Inflammatory macrophage treated with lipopolysaccharide for 4 hours (primary cell): Measurements from ENCODE around the gene IL20RA.
"Not testable (repeated sequence)": the region's sequence is repeated elsewhere in the genome, so short reads cannot be mapped to it uniquely, and the experiment has no call there.

ENCODE experiments used
- DNase-seq: peaks from one replicate; pipeline ENCODE4 v3.0.0-alpha.2; 2020

IL20RA gene

DNA sequence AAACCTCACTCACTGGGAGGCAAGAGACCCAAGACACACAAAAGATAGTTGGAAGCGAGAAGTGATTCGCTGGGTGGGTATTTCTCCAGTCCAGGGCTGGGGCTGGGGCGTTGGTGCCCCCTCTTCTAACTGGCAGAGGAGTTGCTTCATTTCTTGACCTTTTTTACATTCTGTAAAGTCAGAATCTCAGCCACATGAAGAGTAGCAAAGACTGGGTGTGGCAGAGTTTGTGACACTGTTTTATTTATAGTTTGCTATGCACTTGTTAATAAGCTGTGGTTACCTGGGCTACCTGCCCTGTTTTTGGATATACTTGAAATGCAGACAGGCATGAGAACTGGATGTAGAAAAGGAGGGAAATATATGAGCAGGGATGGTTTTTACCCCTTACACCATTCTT, 42.3 kb downstream of the IL20RA start:
- no peak for DNase-seq

DNA sequence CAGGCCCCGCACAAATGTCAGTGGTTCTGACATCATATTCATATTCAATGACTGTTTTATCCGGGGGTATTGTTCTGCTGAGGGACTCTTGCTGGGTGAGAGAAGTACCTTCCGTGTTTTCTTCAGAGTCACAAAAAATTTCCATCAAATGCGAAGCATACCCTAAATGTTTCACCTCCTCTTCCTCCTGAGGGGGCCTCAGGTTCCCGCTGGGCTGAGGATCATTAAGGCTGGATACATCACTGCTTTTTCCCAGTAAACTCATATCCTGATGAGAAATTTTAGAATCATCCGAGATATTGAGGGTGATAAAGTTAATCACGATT, 42.8 kb downstream of the IL20RA start:
- DNase-seq, result no peak

DNA sequence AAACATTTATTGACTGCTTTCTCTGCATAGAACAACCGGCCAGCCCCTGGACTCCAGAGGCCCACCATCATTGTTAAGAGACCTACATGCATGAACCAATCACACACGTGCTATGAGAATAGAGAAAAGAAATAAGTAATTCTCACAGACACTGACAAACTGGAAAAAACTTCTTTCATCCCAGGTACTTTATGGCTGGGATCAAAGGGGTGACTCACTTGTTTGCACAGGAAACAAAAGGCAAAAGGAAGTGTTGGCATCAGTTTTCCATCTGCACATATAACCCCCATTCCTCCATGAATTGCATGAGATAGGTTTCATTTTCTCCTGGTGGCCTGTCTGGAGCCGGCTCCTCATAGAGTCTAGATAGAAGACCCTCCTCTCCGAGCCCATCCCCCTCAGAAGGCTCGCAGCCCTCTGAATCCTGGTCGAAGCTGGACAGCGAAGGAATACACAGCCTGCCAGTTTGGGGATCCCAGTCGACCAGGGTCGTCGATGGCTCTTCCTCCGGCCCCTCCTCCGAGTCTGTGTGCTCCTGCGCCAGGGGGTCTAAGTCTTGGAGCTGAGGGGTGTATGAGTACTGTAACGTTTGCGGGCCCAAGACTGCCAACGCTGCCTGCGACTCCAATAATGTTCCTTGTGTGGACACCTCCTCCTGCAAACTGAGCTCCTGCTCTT, 43.3 kb downstream of the IL20RA start:
- no peak for DNase-seq

DNA sequence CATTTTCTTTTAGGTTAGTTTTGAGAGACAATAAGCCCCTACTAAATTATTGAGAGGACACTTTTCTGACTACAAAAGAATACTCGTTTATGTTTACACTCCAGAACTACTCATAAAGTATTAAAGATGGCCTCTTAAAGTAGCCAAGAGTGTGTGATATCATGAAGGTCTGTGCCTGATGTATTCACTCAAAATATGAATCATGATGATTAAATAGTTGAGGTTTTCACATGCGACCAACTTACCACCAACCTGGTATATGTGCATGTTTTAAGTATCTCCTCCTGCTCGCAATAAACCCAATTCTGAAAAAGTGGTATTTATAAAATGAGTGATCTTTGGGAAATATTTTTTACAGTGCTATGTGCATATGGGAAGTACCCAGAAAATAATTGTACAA, 43.9 kb downstream of the IL20RA start:
- no peak for DNase-seq

DNA sequence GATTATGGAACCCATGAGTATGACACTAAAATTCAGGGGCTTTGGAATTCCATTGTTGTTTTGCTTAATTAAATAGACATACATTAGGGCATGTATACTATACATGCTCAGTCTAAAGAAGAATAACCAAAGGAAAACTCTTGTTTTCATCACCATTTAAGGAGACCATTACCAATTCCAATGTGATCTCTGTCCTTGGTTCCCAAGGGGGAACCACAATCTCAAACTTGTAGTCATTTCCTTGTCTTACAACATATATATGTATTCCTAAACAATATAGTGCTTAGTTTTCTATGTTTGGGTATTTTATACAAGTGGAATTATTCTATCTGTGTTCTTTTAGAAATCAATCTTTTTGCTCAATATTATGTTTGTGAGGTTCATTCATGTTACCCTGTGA, 49.2 kb downstream of the IL20RA start:
- DNase-seq, result no peak

DNA sequence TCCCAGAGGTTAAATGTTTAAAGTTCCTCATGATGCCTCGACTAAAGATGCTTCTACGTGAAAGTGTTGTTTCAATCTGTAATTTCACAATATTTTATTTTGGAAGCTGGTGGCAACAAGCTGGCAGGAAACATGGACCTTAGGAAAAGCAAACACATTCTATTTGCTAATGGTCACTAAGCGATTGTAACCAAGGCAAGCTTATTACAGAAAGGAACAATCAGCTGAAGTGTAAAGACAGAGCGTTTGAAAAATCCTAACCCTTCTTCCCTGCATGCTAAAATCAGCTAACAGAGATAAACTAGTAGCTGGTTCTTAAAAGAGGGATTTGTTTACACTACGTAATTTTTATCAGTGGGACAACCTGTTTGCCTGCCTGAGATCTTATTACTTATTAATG, 50.0 kb downstream of the IL20RA start:
- no peak for DNase-seq

DNA sequence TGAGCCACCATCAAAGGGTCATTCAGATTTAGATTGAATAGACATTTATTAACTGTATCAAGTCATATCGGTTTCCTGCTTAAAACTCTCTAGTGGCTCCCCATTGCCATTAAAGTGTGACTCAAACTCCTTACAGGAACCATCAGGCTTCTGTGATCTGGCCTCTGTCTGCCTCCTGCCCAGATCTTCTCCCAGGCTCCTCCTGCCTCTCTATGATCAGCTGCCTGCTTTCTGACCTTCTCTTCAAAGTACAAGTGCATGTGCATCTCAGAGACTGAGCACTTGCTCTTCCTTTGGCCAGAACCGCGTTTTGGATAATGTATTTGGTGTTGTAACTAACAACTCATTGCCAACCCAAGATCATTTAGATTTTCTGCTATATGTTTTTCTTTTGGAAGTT, 52.7 kb downstream of the IL20RA start:
- DNase-seq, result no peak

DNA sequence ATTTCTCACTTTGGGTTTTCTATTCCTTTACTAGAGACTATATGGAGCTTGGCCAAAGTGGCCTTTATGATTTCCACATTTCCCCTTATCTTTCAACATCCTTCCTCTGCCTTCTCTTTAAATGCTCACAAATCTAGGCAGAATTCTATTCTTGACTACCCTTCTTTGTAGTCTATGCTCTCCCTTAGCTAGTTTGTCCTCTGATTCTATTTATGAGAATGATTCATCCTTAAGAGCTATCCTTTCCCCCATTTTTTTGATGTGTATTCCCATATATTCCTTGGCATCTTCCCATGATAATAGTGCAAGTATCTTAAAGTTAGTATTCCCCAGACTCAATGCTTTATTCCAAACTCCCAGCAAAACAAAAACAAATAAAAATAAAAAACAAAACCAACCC, 53.1 kb downstream of the IL20RA start:
- DNase-seq, result no peak

DNA sequence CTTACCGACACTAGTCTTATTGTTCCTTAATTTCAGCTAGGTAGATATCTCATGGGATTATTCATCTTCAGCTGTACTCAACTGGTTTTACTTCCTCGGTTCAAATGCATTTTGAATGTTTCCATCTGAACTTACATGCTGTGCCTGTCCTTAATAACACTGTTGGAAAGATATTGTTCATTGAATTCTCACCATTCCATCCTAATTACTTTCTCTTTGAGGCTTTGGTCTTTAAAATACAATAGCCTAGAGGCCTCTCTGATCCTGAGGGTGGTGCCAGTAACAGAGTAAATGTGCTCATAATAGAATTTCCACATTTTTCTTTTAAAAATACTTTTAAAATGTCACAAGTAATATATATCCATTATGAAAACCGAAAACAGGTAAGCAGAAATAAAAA, 54.0 kb downstream of the IL20RA start:
- no peak for DNase-seq

DNA sequence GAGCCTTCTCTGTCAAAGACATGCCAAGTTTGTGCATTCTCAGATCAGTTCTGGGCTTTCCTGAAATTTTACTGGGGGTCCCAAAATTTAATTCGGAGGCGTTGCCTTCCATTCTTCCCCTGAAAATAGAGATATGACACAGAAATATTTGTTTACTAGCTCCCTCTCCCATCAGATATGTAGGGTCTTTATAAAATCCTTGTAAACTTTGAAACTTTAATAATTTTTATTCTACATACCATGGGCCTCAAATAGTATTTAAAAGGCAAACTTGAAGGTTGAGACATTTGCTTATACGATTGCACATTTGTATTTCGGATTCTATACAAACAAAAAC, 54.6 kb downstream of the IL20RA start:
- DNase-seq, result no peak

DNA sequence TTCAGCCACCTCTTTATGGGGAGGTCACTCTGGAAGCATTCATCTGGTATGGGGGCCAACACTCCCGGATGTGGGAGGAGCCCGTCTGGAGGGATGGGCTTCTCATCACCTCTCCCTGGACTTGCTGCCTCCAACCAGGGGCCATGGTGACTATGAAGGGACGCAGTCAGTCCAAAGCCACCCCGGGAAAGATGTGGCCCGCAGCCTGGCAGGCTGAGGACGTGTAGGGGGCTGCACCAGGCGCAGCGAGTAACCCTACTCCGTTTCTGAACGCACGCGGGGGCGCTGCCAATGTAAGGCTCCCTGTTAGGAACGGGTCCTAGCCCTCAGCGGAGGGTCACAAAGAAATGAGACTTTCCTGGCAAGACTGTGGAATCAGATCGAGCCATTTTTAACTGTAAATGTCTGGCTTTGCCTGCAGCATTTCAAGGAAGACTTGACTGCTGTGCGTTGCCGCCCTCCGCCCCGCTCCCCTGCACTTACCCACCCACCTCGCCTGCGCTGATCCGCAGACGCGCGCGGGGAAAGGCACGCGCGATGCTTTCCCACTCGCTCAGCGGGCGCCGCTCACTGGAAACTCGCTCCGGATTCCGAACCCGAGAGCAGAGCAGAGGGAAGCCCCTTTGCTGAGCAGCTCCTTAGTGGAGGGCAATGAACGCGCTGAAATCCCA, 55.1 kb downstream of the IL20RA start:
- DNase-seq, result no peak

DNA sequence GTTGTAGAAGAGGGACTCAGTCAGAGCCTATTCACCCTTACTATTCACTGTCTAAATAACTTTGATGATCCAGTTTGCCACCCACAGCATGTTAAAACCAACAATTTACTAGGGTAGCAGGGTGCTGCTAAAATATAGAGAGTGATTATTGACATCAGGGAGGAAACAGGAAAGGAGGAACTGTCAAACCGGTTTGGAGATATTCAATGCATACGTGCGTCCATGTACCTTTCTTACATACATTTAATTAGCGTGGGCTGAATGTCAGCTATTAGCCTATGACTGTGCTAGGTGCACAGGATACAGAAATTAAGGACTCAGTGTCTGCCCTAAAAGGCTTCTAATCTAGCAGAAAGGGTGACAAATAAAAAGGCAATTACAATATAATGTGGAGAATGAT, 57.2 kb downstream of the IL20RA start:
- no peak for DNase-seq

DNA sequence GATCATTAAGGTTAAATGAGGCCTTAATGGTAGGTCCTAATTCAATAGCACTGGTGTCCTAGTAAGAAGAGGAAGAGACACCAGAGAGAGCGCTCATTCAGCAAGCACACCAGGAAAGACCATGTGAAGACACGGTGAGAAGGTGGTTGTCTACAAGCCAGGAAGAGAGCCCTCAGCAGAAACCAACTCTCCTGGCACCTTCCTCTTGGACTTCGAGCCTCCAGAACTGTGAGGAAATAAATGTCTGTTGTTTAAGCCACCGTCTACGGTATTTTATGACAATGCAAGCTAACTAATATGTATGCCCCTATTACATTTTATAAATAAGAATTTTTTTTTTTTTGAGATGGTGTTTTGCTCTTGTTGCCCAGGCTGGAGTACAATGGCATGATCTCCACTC, 59.3 kb downstream of the IL20RA start:
- no peak for DNase-seq

DNA sequence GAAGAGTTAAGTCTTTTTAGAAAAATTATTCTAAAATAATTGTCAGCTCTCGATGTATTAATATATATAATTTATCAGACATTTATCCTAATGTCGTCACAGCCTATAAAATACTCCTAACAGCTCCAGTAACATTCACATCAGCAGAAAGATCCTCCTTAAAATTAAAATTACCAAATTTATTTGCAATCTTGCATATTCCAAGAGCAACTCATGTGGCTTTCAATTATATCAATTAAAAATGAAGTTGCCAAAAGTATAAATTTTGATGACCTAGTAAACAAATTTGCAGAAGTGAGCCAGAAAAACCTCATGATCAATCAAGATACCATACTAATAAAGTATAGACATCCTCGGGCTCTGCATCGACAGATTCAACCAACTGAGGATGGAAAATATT, 60.2 kb downstream of the IL20RA start:
- DNase-seq, result no peak

DNA sequence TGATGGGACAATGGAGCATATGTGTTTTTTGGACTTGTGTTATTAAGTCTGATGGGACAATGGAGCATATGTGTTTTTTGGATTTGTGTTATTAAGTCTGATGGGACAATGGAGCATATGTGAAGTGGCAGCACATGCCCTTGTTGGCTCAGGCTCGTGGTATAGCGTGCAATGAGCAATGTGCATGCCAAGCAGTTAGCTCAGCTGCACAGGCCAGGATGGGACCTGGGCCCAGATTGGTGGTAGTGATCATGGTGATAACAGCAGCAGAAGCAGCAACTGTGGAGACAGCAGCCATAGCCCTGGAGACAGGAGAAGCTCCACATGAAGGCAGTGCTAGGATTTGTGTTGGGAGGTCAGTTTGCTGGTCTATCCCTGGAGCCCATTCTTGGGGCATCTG, 61.1 kb downstream of the IL20RA start:
- no peak for DNase-seq

DNA sequence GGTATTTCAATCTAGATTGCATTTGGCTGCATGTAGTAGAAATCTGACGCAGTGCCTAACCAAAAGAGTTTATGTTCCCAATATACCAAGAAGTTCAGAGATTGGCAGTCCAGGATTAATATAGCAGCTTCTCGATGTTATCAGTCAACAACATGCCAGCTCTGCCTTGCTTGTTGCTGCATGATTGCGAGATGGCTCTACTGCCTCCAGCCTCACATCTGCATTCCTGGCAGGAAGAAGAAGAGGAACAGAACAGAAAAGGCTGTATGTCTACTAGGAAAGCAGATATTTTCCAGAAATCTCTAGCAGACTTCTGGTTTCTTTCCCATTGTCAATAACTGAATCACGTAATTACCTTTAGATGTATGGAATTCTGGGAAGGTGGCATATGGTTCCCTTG, 61.8 kb downstream of the IL20RA start:
- DNase-seq, result no peak

DNA sequence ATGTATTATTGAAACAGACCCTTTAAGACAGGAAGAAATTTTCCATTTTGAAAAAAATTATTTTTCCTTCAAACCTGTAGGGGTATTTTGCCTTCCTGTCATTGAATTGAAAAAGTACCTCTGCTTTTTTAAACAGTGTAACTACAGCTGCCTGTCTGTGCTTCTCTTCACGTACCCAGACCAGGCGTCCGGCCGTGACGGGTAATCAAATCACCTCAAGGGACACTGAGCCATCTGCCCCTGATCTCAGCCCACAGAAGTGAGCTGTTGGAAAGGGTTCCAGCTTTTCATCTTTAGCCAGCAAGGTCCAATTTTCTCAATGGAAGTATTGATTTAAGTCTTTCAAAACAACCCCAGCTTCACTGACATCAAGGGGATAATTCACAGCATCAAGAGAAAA, 64.7 kb downstream of the IL20RA start:
- DNase-seq, result no peak

DNA sequence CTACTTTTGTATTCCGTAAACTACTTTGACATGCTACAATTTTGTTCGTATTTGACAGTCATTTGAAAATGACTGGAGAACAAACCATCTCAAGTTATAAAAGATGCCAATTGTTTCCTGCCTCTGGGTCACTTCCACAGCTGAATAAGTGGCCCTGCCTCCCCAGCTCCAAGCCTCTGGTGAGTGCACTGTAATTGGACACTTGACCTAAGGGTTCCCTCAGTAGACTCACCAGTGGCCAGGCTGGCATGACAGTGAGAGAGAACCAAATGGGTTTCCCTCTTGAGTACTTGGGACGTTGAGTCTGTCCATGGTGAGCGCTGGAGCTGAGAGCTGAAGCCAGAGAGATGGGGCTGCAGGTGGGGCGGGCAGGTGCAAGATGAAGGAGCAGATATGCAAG, 65.6 kb downstream of the IL20RA start:
- no peak for DNase-seq

DNA sequence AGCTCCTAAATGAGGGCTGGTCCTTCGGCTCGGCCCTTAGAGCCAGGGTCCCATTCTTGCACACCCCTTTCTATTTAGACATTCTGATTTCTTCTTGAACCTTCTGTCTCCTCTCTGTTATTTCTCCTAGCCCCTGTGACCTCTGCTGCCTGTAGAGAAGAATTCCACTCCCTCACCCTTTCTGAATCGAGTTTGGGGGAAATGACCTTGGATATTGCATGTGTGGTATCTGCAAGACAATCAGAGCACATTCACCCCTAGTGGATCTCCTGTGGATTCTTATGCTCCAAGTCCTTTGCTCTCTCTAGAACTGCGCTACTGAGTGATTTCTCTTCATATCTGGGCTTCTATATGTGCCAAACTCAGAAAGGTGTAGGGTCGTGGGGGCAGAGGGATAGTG, 67.7 kb downstream of the IL20RA start:
- no peak for DNase-seq

DNA sequence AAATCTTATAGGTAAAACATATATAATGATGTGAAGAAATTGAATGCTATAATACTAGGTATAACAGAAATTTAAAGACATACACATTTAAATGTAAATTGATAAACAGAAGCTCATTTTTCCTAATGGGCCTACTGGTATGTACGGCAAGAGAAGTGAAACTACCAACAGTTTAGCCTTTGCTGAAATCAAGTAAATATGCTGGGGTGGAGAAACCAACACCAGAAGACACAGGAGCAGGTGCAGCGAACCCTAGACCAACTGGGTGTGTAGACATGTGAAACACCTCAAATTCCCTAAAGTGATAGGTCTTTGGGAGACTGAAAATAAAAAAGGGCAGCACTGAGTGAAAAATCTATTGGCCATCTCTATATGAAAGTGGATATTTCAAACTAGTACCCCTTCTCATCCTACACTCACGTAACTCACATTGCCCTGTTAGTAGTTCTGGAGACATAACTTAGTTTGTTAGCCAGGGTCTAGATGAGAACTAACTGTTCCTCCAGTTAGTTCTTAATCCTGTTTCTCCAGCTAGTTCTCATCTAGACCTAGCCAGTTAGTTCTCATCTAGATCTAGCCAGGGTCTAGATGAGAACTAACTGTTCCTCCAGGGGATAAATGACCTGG, 69.6 kb downstream of the IL20RA start:
- DNase-seq, result no peak

DNA sequence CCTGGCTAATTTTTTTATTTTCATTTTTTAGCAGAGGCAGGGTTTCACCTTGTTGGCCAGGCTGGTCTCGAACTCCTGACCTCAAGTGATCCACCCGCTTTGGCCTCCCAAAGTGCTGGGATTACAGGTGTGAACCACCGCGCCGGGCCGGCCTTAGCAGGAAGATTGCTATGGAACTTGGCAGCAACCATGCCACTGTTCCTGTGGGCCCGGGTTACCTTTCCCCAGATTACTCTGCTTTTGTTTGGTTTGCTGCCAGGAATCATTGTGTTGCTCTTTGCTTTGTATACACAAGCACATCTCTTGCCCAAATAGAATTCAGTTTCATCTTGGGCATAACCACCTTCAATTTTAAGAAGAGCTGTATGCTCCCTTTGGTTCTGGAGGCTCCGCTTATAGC, 71.0 kb downstream of the IL20RA start:
- DNase-seq, result not testable (repeated sequence)

DNA sequence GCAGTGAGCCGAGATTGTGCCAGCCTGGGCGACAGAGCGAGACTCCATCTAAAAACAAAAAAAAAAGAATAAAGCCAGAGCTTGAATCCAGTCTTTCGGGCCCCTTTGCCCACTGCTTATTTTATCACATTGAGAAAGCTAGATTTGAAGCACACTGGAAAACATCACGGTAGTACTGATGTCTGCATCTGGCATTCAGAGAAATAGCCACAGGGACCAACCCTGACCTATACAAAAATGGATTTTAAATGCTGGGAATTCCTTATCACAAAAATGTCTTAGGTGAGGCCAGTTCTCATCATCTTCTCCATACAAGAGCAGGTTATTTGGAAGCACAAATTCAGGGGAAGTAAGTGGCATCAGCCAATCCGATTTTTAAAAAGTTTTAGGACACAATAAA, 73.2 kb downstream of the IL20RA start:
- no peak for DNase-seq

DNA sequence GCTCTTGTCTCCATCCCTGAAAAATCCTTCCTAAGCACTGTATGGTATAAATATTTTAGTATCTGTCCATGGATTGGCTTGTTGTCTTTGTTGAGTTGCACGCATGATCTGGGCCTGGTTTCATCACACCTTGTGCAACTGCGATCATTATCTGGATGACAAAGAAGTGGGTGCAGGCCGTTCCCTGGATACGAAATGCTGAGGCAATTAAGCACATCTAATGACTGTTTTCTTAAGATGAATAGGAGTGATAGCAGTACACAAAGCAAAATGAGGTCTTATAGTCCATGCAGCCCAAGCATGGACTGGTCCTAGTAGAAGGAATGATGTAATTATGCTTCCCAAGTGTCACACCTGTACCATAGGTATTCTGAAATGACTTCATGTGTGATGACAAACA, 74.8 kb downstream of the IL20RA start:
- DNase-seq, result no peak

DNA sequence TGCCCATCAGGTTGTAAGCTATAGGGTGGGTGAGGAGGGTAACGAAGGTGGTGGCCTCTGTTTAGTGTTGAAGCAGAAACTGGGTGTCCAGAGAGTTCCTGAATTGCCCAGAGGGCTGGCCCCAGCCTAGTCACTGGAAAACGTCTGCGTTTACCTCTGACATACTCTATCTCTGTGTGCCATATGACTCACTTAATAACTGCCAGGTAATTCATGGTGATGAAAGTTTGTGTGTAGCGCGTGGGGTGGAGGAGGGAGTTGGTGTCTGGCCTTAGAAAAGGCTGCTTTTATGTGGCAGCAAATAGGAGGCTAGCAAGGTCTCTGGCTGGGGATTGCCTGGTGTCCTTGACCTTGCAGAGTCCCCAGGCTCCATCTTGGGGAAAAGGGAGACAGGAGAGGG, 75.3 kb downstream of the IL20RA start:
- no peak for DNase-seq

DNA sequence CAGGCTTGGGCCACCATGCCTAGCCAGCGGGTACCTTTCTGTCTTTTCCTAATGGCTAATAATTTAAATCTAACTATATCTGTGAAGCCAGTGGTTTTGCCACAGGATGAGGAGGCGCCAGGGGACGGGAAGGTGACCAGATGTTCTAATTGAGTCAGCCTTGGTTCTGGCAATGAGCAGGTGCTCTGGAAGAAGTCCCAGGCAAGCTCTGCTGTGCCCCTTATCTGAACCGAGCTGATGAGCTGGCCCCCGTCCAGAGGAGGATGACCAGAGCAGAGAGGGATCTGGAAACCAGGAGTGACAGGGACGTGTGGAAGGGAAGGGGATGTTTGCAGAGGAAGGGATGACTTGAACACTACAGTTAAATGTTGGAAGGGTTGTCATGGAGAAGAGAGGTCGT, 75.9 kb downstream of the IL20RA start:
- DNase-seq, result no peak
